ENCODE measurements around the gene CLDND1.

Gene CLDND1

GRCh38 chr3:98551754-98552153 lies 29.1 kb upstream of the CLDND1 start:
- DNase-seq (ENCODE audit: low read depth) = no peak
- no peak for TF ChIP-seq CTCF (IDR thresholded peaks at IDR 0.05; ENCODE audit: insufficient read depth, low read depth, low read length, missing control alignments)
- H3K4me3 ChIP-seq (ENCODE audit: low read length) = no peak overlapping the region

- DNase-seq (ENCODE audit: low read depth) = no peak
- no peak for TF ChIP-seq CTCF (IDR thresholded peaks at IDR 0.05; ENCODE audit: insufficient read depth, low read depth, low read length, missing control alignments)
- no peak overlapping the region for H3K4me3 ChIP-seq (ENCODE audit: low read length)
Measured at GRCh38 chr3:98551236-98551635, 28.5 kb upstream of the CLDND1 start.

- TF ChIP-seq CTCF (IDR thresholded peaks at IDR 0.05; ENCODE audit: insufficient read depth, low read depth, low read length, missing control alignments) = no peak
- H3K4me3 ChIP-seq (ENCODE audit: low read length) = no peak overlapping the region
- no peak for DNase-seq (ENCODE audit: low read depth)
Measured at GRCh38 chr3:98550833-98551232, 28.1 kb upstream of the CLDND1 start.

GRCh38 chr3:98548544-98548943 lies 25.8 kb upstream of the CLDND1 start:
- no peak for TF ChIP-seq CTCF (IDR thresholded peaks at IDR 0.05; ENCODE audit: insufficient read depth, low read depth, low read length, missing control alignments)
- H3K4me3 ChIP-seq (ENCODE audit: low read length) = no peak overlapping the region
- DNase-seq (ENCODE audit: low read depth) = no peak

- no peak for DNase-seq (ENCODE audit: low read depth)
- H3K4me3 ChIP-seq (ENCODE audit: low read length) = no peak overlapping the region
- TF ChIP-seq CTCF (IDR thresholded peaks at IDR 0.05; ENCODE audit: insufficient read depth, low read depth, low read length, missing control alignments) = no peak
Measured at GRCh38 chr3:98545940-98546339, 23.2 kb upstream of the CLDND1 start.

- TF ChIP-seq CTCF (IDR thresholded peaks at IDR 0.05; ENCODE audit: insufficient read depth, low read depth, low read length, missing control alignments) = no peak
- H3K4me3 ChIP-seq (ENCODE audit: low read length) = no peak overlapping the region
- no peak for DNase-seq (ENCODE audit: low read depth)
Measured at GRCh38 chr3:98542623-98543022, 19.9 kb upstream of the CLDND1 start.

- no peak for TF ChIP-seq CTCF (IDR thresholded peaks at IDR 0.05; ENCODE audit: insufficient read depth, low read depth, low read length, missing control alignments)
- peak; percentile 55 for DNase-seq (ENCODE audit: low read depth)
- no peak overlapping the region for H3K4me3 ChIP-seq (ENCODE audit: low read length)
Measured at GRCh38 chr3:98541695-98542094, 19.0 kb upstream of the CLDND1 start.

Data from epithelial cell of esophagus (primary cell).